ENCODE data around the gene IGLL5. TPM values are rescaled to one million over a fixed set of nuclear protein-coding genes. Genes with fewer than 3 reads are reported as not detected.

IGLL5 gene
- total and polyA plus RNA-seq, 9 of the 15 experiments (the other 6 are each of a cell fraction or from before 2014, with no cell fraction given) = not detected

DNA sequence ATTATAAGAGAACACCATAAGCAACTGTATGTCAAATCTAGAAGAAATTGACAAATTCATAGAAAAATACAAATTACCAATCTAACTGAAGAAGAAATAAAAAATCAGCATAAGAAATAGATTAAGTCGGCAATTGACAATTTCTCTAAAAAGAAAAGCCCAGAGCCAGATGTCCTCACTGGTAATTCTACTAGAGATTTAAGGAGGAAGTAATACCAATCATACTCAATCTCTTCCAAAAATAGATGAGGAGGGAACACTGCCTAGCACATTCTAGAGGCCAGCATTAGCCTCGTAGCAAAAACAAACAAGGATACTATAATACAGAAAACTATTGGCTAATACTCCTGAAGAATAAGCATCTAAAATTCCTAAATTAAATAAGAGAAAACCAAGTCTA is 40.4 kb upstream of the IGLL5 start:
- Histone ChIP-seq H3K4me1 (replicated peaks in 1 of 2; ENCODE audit: control insufficient read depth in 2 of 2, insufficient read depth in 2 of 2, low read length in 2 of 2) (no peaks in the 10 kb centered on the region), H3K27me3 (ENCODE audit: control insufficient read depth in 2 of 2, insufficient read depth in 2 of 2, low read length in 2 of 2) (peaks cover 0 to 8% of the 10 kb centered on the region in 2 experiments; a peak in 1 of 5 replicates), H2AFZ (ENCODE audit: low read depth, low read length) (no peak overlapping the region), H3K9ac (ENCODE audit: insufficient read depth in 1 of 2, low read depth in 2 of 2, low read length in 2 of 2) (no peak overlapping the region), H3K9me3 (replicated peaks; ENCODE audit: control insufficient read depth, insufficient read depth, low read depth, low read length) (no peaks in the 10 kb centered on the region), H3K27ac (ENCODE audit: extremely low read depth, low read depth, low read length) (no peak overlapping the region), H3K4me3 (no peak overlapping the region), H4K20me1 (replicated peaks; ENCODE audit: control insufficient read depth, insufficient read depth, low read length) (peaks cover 27% of the 10 kb centered on the region), H3K9me1 (ENCODE audit: control insufficient read depth, insufficient read depth, low read length) (peaks cover 6% of the 10 kb centered on the region), H3K79me2 (ENCODE audit: control insufficient read depth, insufficient read depth, low read length) (no peaks in the 10 kb centered on the region), H3K36me3 (ENCODE audit: control insufficient read depth, insufficient read depth, low read length) (no peaks in the 10 kb centered on the region), H3K4me2 (ENCODE audit: insufficient read depth, low read length) (no peak overlapping the region)
- no peak for ATAC-seq
- ChIA-PET CTCF (ENCODE audit: low intra/inter-chr PET ratio) (interaction anchor here (0.7 to 8.8 kb wide), 12 partner anchors 18 to 646 kb away, joined by 3 to 90 read pairs (median 6); partner anchors contain the start of gene IGLL5), POLR2A (interaction anchor here (0.7 to 3.3 kb wide), 8 partner anchors 8 to 37 kb away, joined by 3 to 13 read pairs (median 5); no protein-coding TSS in a partner anchor)
- intact Hi-C loops (cut with micrococcal nuclease) (loop anchor here (10.0 kb wide), 1 partner anchor 438 kb away; no protein-coding TSS in a partner anchor), in situ Hi-C loops (cut with MboI) (loop anchor here (5.0 kb wide), 1 partner anchor 280 kb away; no protein-coding TSS in a partner anchor)
- 1% methylated on average over 2 of the region's 2 CpGs for WGBS (ENCODE audit: insufficient coverage, low coverage, missing lambda C conversion rate)
- no TSS peak for BruUV-seq (replicated peaks)
- no peak for FAIRE-seq
- TF ChIP-seq, protein P1, sequence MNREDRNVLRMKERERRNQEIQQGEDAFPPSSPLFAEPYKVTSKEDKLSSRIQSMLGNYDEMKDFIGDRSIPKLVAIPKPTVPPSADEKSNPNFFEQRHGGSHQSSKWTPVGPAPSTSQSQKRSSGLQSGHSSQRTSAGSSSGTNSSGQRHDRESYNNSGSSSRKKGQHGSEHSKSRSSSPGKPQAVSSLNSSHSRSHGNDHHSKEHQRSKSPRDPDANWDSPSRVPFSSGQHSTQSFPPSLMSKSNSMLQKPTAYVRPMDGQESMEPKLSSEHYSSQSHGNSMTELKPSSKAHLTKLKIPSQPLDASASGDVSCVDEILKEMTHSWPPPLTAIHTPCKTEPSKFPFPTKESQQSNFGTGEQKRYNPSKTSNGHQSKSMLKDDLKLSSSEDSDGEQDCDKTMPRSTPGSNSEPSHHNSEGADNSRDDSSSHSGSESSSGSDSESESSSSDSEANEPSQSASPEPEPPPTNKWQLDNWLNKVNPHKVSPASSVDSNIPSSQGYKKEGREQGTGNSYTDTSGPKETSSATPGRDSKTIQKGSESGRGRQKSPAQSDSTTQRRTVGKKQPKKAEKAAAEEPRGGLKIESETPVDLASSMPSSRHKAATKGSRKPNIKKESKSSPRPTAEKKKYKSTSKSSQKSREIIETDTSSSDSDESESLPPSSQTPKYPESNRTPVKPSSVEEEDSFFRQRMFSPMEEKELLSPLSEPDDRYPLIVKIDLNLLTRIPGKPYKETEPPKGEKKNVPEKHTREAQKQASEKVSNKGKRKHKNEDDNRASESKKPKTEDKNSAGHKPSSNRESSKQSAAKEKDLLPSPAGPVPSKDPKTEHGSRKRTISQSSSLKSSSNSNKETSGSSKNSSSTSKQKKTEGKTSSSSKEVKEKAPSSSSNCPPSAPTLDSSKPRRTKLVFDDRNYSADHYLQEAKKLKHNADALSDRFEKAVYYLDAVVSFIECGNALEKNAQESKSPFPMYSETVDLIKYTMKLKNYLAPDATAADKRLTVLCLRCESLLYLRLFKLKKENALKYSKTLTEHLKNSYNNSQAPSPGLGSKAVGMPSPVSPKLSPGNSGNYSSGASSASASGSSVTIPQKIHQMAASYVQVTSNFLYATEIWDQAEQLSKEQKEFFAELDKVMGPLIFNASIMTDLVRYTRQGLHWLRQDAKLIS (CRISPR knock-in tag; IDR thresholded peaks at IDR 0.05) = no peak
- TF ChIP-seq MCM7 (IDR thresholded peaks at IDR 0.05) = no peak
- TF ChIP-seq STAT5A (IDR thresholded peaks at IDR 0.05; ENCODE audit: borderline replicate concordance, low read length) = no peak
- TF ChIP-seq HNRNPLL (IDR thresholded peaks at IDR 0.05; ENCODE audit: low read depth, low read length, poor library complexity, severe bottlenecking) = no peak
- TF ChIP-seq HSF4 (CRISPR knock-in tag; IDR thresholded peaks at IDR 0.05; ENCODE audit: borderline replicate concordance) = no peak
- TF ChIP-seq RNF2 (IDR thresholded peaks at IDR 0.05) = no peak
- no peak for TF ChIP-seq ZNF780A (CRISPR knock-in tag; IDR thresholded peaks at IDR 0.05)
- no peak for TF ChIP-seq RAD51 (IDR thresholded peaks at IDR 0.05; ENCODE audit: borderline replicate concordance, low read depth)
- TF ChIP-seq, protein P2, sequence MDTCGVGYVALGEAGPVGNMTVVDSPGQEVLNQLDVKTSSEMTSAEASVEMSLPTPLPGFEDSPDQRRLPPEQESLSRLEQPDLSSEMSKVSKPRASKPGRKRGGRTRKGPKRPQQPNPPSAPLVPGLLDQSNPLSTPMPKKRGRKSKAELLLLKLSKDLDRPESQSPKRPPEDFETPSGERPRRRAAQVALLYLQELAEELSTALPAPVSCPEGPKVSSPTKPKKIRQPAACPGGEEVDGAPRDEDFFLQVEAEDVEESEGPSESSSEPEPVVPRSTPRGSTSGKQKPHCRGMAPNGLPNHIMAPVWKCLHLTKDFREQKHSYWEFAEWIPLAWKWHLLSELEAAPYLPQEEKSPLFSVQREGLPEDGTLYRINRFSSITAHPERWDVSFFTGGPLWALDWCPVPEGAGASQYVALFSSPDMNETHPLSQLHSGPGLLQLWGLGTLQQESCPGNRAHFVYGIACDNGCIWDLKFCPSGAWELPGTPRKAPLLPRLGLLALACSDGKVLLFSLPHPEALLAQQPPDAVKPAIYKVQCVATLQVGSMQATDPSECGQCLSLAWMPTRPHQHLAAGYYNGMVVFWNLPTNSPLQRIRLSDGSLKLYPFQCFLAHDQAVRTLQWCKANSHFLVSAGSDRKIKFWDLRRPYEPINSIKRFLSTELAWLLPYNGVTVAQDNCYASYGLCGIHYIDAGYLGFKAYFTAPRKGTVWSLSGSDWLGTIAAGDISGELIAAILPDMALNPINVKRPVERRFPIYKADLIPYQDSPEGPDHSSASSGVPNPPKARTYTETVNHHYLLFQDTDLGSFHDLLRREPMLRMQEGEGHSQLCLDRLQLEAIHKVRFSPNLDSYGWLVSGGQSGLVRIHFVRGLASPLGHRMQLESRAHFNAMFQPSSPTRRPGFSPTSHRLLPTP (IDR thresholded peaks at IDR 0.05; ENCODE audit: borderline replicate concordance, extremely low read depth, insufficient read length) = no peak
- DNase-seq (ENCODE audit: extremely low read depth in 1 of 4, low spot score in 3 of 4) = no peak

Data from K562 (cell line).